HL-60/S4 (cell line): ENCODE results near the gene ZNF302.

ENCODE experiments used
- in situ Hi-C: fragments of 300-500 bp; cut with MboI; formaldehyde crosslinking; loops from 2 replicates; pipeline ENCODE4 v1.14.3; 2022; ENCODE audit warnings: low sequenced_read_pairs

ZNF302 gene

DNA sequence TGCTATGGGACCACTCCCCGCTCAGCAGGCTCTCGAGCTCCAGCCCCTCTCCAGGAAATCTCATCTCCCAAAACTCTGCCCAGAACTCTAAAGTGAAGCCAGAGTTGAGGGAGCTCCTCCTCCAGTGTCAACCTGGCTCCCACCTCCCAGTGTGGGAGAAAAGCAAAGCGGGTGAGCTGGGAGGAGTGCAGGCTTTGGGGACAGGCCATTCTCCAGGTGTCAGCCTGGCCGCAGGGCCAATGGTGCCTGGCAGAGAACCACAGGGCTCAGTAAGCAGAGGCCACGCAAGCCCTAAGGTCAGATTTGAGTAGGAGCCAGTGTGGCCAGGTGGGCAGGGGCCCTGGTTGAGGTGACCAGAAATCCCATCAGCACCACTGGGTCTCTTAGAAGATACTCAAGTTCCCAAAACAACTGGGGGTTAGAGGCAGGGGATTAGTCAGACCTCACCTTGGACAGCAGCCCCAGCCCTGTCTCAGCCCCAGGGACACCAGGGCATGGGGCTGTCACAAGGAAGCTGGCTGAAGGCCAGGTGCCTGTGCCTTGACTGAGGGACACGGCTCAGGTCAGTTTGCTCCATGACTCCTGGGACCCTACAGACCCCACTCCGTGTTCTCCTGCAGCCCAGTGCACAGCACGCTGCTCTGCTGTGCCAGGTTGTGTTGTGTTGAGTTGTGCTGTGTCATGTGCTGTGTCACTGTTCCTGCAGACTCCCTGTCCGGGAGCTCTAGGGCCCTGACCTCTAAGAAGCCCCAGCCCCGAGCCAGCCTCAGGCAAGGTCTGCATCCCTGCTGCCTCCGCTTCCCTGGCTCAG, 53.7 kb downstream of the ZNF302 start:
- in situ Hi-C loops: no loop called here

- in situ Hi-C loops: no loop called here
Measured at GRCh38 chr19:34731964-34732363, 54.5 kb downstream of the ZNF302 start.

- in situ Hi-C loops: no loop called here
Measured at GRCh38 chr19:34732612-34733211, 55.2 kb downstream of the ZNF302 start.

- in situ Hi-C loops: no loop called here
Measured at GRCh38 chr19:34733266-34733745, 55.8 kb downstream of the ZNF302 start.

GRCh38 chr19:34733746-34734536, 56.5 kb downstream of the ZNF302 start, which contains the start of gene ZNF181:
TSS of gene ZNF181 (plus strand) at chr19:34734243. CDS start at chr19:34735038, 795 bp downstream.
- in situ Hi-C loops: no loop called here

DNA sequence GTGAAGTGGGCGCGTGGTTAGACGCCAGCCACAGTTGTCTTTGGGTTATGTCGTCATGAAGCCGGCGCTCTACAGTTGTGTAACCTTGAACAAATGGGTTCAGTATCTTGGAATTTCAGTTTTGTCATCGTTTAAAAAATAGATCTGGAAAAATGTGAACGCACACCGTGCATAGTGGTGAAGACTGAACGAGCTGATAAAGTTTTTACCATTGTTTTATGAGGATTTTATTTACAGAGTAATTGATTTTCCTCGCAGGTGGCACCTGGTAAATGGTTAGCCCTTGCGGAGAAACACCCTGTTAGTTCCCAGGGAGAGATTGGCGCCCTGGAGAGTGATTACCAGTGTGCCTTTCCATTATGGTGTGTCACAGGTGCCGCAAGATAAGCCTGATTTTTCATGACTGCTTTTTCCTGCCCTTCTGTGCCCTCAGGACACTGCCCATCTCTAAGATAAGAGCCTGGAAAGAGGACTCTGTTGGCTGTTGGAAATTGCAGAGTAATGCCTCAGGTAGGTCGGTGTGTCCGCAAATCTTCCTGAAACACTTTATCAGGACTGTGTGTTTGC, 57.1 kb downstream of the ZNF302 start:
- in situ Hi-C loops: no loop called here
